ENCODE data around the gene WAC.

WAC gene

DNA sequence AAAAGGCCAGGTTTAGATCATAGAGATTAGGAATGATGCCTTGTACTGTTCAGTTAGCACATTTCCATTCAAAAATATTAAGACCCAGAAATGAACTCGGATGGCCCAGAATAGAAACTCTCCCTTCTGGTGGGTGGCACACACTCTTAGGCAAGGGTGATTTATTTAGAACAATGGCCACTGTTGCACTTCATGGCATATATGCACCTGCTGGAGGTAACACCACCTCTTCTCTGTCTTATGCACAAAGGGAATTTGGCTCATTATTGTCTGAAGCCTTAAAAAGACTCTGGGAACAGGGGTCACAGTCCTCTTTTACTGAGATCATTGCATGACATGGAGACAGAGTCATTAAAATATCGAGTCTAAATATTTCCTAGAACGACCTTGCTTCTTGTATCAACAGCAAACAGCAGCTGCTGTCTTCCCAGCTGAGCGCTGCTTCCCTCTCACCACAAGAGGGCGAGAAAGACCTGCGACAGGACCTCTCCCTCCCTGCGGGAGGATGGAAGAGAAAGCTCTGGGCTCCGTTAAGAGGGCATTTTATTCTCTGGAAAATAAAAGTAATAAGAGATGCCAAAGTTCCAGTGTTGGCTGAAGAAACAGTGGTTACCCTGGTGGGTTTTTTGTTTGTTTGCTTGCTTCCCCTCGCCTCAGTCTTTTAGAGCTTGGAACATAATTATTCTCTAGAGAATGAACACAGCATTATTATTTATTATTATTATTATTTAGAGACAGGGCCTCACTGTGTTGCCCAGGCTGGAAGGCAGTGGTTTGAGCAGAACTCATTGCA lies 130.9 kb downstream of the WAC start:
- peak in 1 of 2 donors; percentile 42 for DNase-seq (ENCODE audit: extremely low read depth in 1 of 2, low read depth in 1 of 2)

DNA sequence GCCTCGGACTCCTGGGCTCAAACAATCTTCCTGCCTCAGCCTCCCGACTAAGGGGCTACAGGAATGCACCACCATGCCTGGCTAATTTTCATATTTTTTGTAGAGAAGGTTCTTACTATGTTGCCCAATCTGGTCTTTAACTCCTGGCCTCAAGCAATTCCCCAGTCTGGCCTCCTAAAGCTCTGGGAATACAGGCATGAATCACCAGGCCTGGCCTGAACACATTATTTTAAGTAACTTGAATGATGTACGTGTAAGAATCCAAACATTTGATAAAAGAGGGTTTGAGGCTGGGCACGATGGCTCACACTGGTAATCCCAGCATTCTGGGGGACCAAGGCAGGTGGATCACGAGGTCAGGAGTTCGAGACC lies 131.4 kb downstream of the WAC start:
- no peak for DNase-seq (ENCODE audit: extremely low read depth in 1 of 2, low read depth in 1 of 2)

GRCh38 chr10:28666751-28667467 lies 134.0 kb downstream of the WAC start:
- no peak for DNase-seq (ENCODE audit: extremely low read depth in 1 of 2, low read depth in 1 of 2)

GRCh38 chr10:28668363-28669226 lies 135.7 kb downstream of the WAC start:
- DNase-seq (ENCODE audit: extremely low read depth in 1 of 2, low read depth in 1 of 2), result no peak

GRCh38 chr10:28669227-28670173 lies 136.6 kb downstream of the WAC start:
- DNase-seq (ENCODE audit: extremely low read depth in 1 of 2, low read depth in 1 of 2), result no peak

Data from activated CD8-positive, alpha-beta memory T cell treated with anti-CD3 and anti-CD28 coated beads for 1 hour (primary cell).